GM21619 (cell line): Measurements from ENCODE around the gene KRTAP5-8.
"Not testable (repeated sequence)": the region's sequence is repeated elsewhere in the genome, so short reads cannot be mapped to it uniquely, and the experiment has no call there.

Source experiments
- ATAC-seq: cut with Tn5 transposase; IDR thresholded peaks from one replicate; pipeline ENCODE4 v1.9.1; 2021; ENCODE audit not compliant: unreplicated experiment

The KRTAP5-8 gene

GRCh38 chr11:71537977-71538665, at the start of gene KRTAP5-8:
KRTAP5-8 (plus strand) TSS chr11:71538025; CDS start chr11:71538056, 31 bp downstream.
- ATAC-seq: not testable (repeated sequence)

- ATAC-seq: no peak
Observed at GRCh38 chr11:71488681-71489270, 49.0 kb upstream of the KRTAP5-8 start.

- ATAC-seq: peak; percentile 65
Observed at GRCh38 chr11:71489311-71490043, 48.3 kb upstream of the KRTAP5-8 start.

GRCh38 chr11:71490044-71490730, 47.6 kb upstream of the KRTAP5-8 start:
- ATAC-seq: no peak

GRCh38 chr11:71490731-71491390, 47.0 kb upstream of the KRTAP5-8 start:
- no peak for ATAC-seq

GRCh38 chr11:71491531-71491930, 46.3 kb upstream of the KRTAP5-8 start:
- ATAC-seq: no peak

GRCh38 chr11:71491940-71492339, 45.9 kb upstream of the KRTAP5-8 start:
- ATAC-seq: no peak

GRCh38 chr11:71495286-71496230, 42.3 kb upstream of the KRTAP5-8 start:
- ATAC-seq: no peak

- ATAC-seq: no peak
Observed at GRCh38 chr11:71496421-71496820, 41.4 kb upstream of the KRTAP5-8 start.

- no peak for ATAC-seq
Observed at GRCh38 chr11:71498091-71498490, 39.7 kb upstream of the KRTAP5-8 start.

GRCh38 chr11:71499125-71499524, 38.7 kb upstream of the KRTAP5-8 start:
- ATAC-seq: no peak

- ATAC-seq: no peak
Observed at GRCh38 chr11:71499546-71499945, 38.3 kb upstream of the KRTAP5-8 start.

- no peak for ATAC-seq
Observed at GRCh38 chr11:71500601-71501021, 37.2 kb upstream of the KRTAP5-8 start.

- ATAC-seq: no peak
Observed at GRCh38 chr11:71501071-71501985, 36.5 kb upstream of the KRTAP5-8 start.

- ATAC-seq: no peak
Observed at GRCh38 chr11:71502026-71502425, 35.8 kb upstream of the KRTAP5-8 start.

GRCh38 chr11:71502871-71503435, 34.9 kb upstream of the KRTAP5-8 start:
- ATAC-seq: no peak

GRCh38 chr11:71504531-71504930, 33.3 kb upstream of the KRTAP5-8 start:
- no peak for ATAC-seq

- no peak for ATAC-seq
Observed at GRCh38 chr11:71505001-71505400, 32.8 kb upstream of the KRTAP5-8 start.
